Nephron (organoid): ENCODE data around the gene TRAK2.
A peak's percentile ranks its signal among the peaks of the same experiment; 100 is the strongest.

Source experiments
- H3K27ac Mint-ChIP-seq, 3 experiments: 2 replicates each; pipeline ENCODE4 v1.8.0; 2020; ENCODE audit warnings: mixed read lengths in 3 of 3, mild to moderate bottlenecking in 2 of 3, moderate library complexity in 1 of 3
- H3K27me3 Mint-ChIP-seq: 2 replicates; pipeline ENCODE4 v1.8.0; 2021; ENCODE audit warnings: low read depth, mild to moderate bottlenecking, moderate library complexity, mixed read lengths
- H3K36me3 Mint-ChIP-seq: 2 replicates; pipeline ENCODE4 v1.8.0; 2020; ENCODE audit warnings: low read depth, mixed read lengths
- H3K4me1 Mint-ChIP-seq: 2 replicates; pipeline ENCODE4 v1.8.0; 2020; ENCODE audit warnings: mixed read lengths
- H3K4me3 Mint-ChIP-seq, 3 experiments: 2 replicates each; pipeline ENCODE4 v1.8.0; 2020; ENCODE audit warnings: mild to moderate bottlenecking in 3 of 3, mixed read lengths in 3 of 3, moderate library complexity in 2 of 3
- H3K9me3 Mint-ChIP-seq: 2 replicates; pipeline ENCODE4 v1.8.0; 2020; ENCODE audit warnings: mixed read lengths
- CTCF ChIP-seq, 3 experiments: fragments of 200-600 bp; sonication (generic); IDR thresholded peaks; one replicate each; pipeline ENCODE4 v1.5.0; 2021; ENCODE audit warnings: antibody characterized with exemption in 3 of 3; ENCODE audit not compliant: unreplicated experiment in 3 of 3

Gene TRAK2

DNA sequence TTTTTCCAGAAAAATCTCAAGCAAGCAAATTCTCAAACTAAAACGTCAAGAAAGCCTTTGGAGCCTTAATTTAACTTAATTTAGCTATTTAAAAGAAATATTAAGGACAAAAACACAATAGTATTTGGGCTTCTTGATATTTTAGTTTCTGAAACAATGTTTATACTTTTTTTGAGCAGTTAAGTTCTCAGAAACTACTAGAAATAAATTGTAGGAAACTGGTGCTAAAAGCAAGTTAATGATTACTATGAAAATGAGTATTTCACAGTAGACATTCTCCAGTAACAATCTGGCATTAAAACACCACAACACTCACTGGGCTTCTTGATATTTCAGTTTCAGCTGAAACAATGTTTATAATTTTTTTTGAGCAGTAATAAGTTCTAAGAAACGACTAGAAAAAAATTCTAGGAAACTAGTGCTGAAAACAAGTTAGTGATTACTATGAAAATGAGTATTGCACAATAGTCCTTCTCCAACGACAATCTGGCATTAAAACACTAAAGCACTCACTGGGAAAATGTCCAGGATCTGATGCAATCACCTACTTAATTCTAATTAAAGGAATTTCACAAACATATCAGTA is 45.1 kb downstream of the TRAK2 start:
- Mint-ChIP-seq H3K9me3 (no peaks in the 10 kb centered on the region), H3K4me3 (peak overlapping the region in 2 of 3 experiments; percentile 56 to 63), H3K4me1 (peaks cover 41% of the 10 kb centered on the region), H3K27me3 (no peaks in the 10 kb centered on the region), H3K36me3 (peaks cover 5% of the 10 kb centered on the region), H3K27ac (peak overlapping the region; percentile 64 to 82 (median 74))
- TF ChIP-seq CTCF (IDR thresholded peaks at IDR 0.05; ENCODE audit: unreplicated experiment in 3 of 3): no peak

DNA sequence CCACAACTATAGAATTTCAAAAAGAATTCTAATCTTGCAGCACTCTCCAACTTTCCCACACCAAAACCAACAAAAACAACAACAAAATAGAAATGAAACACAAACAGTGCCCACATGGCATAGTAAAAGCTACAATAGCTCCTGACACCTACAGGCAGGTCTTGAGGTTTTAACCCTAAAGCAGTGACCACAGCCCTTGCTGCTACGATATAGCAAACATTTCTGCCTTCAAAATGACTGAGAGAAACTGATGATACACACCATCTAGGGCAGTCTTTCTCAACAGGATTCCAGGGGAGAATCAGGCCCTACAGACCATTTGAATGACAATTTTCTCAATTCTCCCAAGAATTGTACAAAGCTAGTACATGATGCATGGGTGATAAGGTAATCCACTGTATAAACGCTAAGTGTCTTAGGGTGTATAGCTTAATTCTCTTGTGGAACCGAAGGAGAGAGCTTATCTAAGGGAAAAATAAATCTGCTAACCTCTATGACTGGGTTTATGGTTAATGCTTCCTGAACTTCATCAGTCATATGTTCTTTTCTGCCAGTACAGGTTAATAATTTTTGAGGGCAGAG is 46.5 kb downstream of the TRAK2 start:
- Mint-ChIP-seq H3K4me3 (peak overlapping the region in 1 of 3 experiments; percentile 12), H3K36me3 (no peaks in the 10 kb centered on the region)
- no peak for TF ChIP-seq CTCF (IDR thresholded peaks at IDR 0.05; ENCODE audit: unreplicated experiment in 3 of 3)

GRCh38 chr2:201403880-201404279 is 47.4 kb downstream of the TRAK2 start:
- Mint-ChIP-seq H3K4me1 (peaks cover 41% of the 10 kb centered on the region), H3K9me3 (no peaks in the 10 kb centered on the region), H3K4me3 (peak overlapping the region in 2 of 3 experiments; percentile 18 to 26), H3K36me3 (peaks cover 9% of the 10 kb centered on the region), H3K27ac (peak overlapping the region; percentile 64 to 74 (median 67)), H3K27me3 (no peaks in the 10 kb centered on the region)
- TF ChIP-seq CTCF (IDR thresholded peaks at IDR 0.05; ENCODE audit: unreplicated experiment in 3 of 3): no peak

More for the DNA sequence above, 46.5 kb downstream of the TRAK2 start:
- no peaks in the 10 kb centered on the region for H3K9me3 Mint-ChIP-seq
- H3K4me1 Mint-ChIP-seq: peaks cover 41% of the 10 kb centered on the region
- H3K27me3 Mint-ChIP-seq: no peaks in the 10 kb centered on the region
- H3K27ac Mint-ChIP-seq: peak overlapping the region; percentile 64 to 74 (median 67)

DNA sequence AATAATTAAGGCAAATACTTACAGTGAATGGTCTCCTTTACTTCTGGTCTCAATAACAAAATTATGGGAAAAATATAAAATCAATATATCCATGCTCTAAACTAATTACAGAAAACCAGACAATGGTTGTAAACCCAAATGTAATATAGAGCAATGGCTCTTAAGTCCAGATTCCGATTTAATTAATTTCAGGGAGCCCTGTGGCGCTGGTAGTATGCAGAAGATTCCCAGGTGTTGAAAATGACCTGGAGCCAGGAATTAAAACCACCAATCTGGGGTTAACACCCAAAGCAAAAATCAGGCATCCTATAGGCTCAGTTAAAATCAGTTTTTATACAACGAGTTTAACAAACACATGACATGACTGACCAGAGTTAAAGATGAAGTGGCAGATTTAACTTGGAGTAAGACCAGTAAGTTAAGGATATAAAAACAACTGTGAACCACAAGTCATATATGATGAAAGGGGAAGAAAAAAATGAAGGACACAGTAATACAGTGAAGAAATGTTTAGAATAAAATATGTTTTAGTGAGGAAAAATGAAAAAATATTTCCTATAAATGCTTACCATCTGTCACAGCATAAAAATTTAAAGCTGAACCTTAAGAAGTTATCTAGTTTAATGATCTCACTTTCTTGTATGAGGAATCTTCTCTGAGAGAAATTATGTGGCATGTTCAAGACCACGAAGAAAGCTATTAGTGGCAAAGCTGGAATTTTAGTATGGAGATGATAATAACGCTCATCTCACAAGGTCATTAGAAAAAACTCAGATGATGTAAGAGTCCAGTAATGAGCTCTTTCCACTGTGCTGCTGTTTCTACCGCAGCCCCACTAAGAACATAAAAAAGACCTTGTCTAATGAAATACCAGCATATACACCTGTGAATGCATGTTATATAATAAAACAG is 48.4 kb downstream of the TRAK2 start:
- Mint-ChIP-seq H3K4me3 (no peak overlapping the region), H3K4me1 (peaks cover 41% of the 10 kb centered on the region), H3K27me3 (no peaks in the 10 kb centered on the region), H3K27ac (peak overlapping the region; percentile 28 to 81 (median 74)), H3K36me3 (peaks cover 12% of the 10 kb centered on the region), H3K9me3 (no peaks in the 10 kb centered on the region)
- no peak for TF ChIP-seq CTCF (IDR thresholded peaks at IDR 0.05; ENCODE audit: unreplicated experiment in 3 of 3)

DNA sequence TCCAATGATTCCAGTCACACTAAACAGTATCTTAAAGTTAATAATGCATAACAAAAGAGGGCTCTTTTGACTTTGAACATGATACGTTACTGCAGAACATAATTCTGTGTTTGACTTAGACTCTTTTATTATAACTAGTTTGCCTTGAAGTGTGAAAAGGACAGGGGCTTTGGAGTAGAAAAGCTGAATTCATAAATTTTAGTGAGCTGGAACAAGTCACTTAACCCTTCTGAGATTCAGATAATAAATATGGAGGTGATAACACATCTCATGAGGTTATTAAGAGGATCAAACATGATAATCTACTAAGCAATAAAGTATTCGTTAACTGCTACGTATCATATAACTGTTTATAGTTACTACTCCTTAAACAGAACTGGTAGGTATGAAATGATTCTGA is 49.4 kb downstream of the TRAK2 start:
- Mint-ChIP-seq H3K4me1 (peaks cover 35% of the 10 kb centered on the region), H3K9me3 (no peaks in the 10 kb centered on the region), H3K36me3 (peaks cover 19% of the 10 kb centered on the region), H3K27ac (peak overlapping the region; percentile 28 to 81 (median 74)), H3K27me3 (no peaks in the 10 kb centered on the region), H3K4me3 (no peak overlapping the region)
- no peak for TF ChIP-seq CTCF (IDR thresholded peaks at IDR 0.05; ENCODE audit: unreplicated experiment in 3 of 3)
